H1 (cell line): ENCODE data around the gene ATG16L2. TPM values are rescaled to one million over a fixed set of nuclear protein-coding genes. Genes with fewer than 3 reads are reported as not detected.

Source experiments
- CTCF ChIA-PET: fragments of 300-600 bp; sonication (Branson Sonifier 250); formaldehyde crosslinking; loops from one replicate; lab custom pipeline; 2021; ENCODE audit not compliant: partially characterized antibody; lab: Charles Lee
- POLR2A ChIA-PET: fragments of 300-600 bp; sonication (Branson Sonifier 250); formaldehyde crosslinking; loops from one replicate; lab custom pipeline; 2021; ENCODE audit warnings: inconsistent platforms; ENCODE audit not compliant: partially characterized antibody; lab: Charles Lee
- DNase-seq, 2 experiments: peaks; one replicate each; pipeline versions ENCODE4 v3.0.0 to v3.0.0-alpha.2; 2010 to 2022; ENCODE audit warnings: low spot score in 2 of 2, low read depth in 1 of 2, mixed read lengths in 1 of 2
- FAIRE-seq: peaks from 2 replicates; lab custom pipeline; 2011; peaks lifted over from hg19 to GRCh38; lab: Jason Lieb, UNC
- H2AFZ ChIP-seq: 2 replicates; pipeline ENCODE4 v1.8.1; 2012; ENCODE audit warnings: low read length, inconsistent platforms
- H2AK5ac ChIP-seq: 2 replicates; pipeline ENCODE4 v1.6.1; 2013; ENCODE audit warnings: low read depth, low read length
- H2BK120ac ChIP-seq: replicated peaks from 2 replicates; pipeline ENCODE3; 2013; ENCODE audit warnings: low read depth, low read length, inconsistent platforms
- H2BK12ac ChIP-seq: 2 replicates; pipeline ENCODE4 v1.6.1; 2013; ENCODE audit warnings: low read depth, low read length
- H2BK15ac ChIP-seq: 2 replicates; pipeline ENCODE4 v1.6.1; 2013; ENCODE audit warnings: low read length
- H2BK20ac ChIP-seq: 2 replicates; pipeline ENCODE4 v1.6.1; 2013; ENCODE audit warnings: low read length
- H2BK5ac ChIP-seq: 2 replicates; pipeline ENCODE4 v1.6.1; 2013; ENCODE audit warnings: low read depth, low read length
- H3K14ac ChIP-seq: 2 replicates; pipeline ENCODE4 v1.6.1; 2013; ENCODE audit warnings: inconsistent platforms; ENCODE audit not compliant: insufficient read length
- H3K18ac ChIP-seq: 2 replicates; pipeline ENCODE4 v1.6.1; 2013; ENCODE audit warnings: low read length; ENCODE audit errors: extremely low read depth
- H3K23ac ChIP-seq: 2 replicates; pipeline ENCODE4 v1.6.1; 2013; ENCODE audit warnings: inconsistent platforms; ENCODE audit not compliant: insufficient read length
- H3K23me2 ChIP-seq: 2 replicates; pipeline ENCODE4 v1.6.1; 2013; ENCODE audit warnings: low read depth, low read length
- H3K27ac ChIP-seq: 2 replicates; pipeline ENCODE4 v1.6.1; 2011; ENCODE audit warnings: low read depth, low read length, inconsistent platforms
- H3K27me3 ChIP-seq, 4 experiments: replicated peaks in 1 of 4; 1 replicate in 1 of 4; 2 replicates in 3 of 4; pipeline versions ENCODE4 v1.6.1 to v1.8.1; 2011 to 2013; ENCODE audit warnings: low read length in 3 of 4, mild to moderate bottlenecking in 3 of 4, inconsistent platforms in 2 of 4, mixed read lengths in 2 of 4, moderate library complexity in 1 of 4; ENCODE audit not compliant: control insufficient read depth in 3 of 4, insufficient read depth in 3 of 4; ENCODE audit errors: extremely low read depth in 1 of 4
- H3K36me3 ChIP-seq, 4 experiments: 2 replicates each; pipeline versions ENCODE4 v1.6.1 to v1.8.1; 2011 to 2013; ENCODE audit warnings: mild to moderate bottlenecking in 4 of 4, low read length in 3 of 4, moderate library complexity in 2 of 4, control low read depth in 1 of 4, inconsistent platforms in 1 of 4; ENCODE audit not compliant: insufficient read depth in 4 of 4, control insufficient read depth in 2 of 4
- H3K4ac ChIP-seq: replicated peaks from 2 replicates; pipeline ENCODE3; 2013; ENCODE audit warnings: low read length, low read depth, mixed read lengths, inconsistent platforms; ENCODE audit not compliant: insufficient read length
- H3K4me1 ChIP-seq, 4 experiments: replicated peaks in 1 of 4; 1 replicate in 1 of 4; 2 replicates in 3 of 4; pipeline versions ENCODE4 v1.6.1 to v1.8.1; 2011 to 2013; ENCODE audit warnings: low read length in 3 of 4, inconsistent platforms in 2 of 4, mixed read lengths in 1 of 4; ENCODE audit not compliant: insufficient read depth in 4 of 4, control insufficient read depth in 3 of 4
- H3K4me2 ChIP-seq, 2 experiments: 2 replicates each; pipeline versions ENCODE4 v1.6.1 to v1.8.1; 2011 to 2013; ENCODE audit warnings: low read depth in 2 of 2, low read length in 2 of 2, control low read depth in 1 of 2, inconsistent platforms in 1 of 2, mild to moderate bottlenecking in 1 of 2; ENCODE audit not compliant: insufficient read depth in 1 of 2
- H3K4me3 ChIP-seq, 4 experiments: fragments of 200-600, 300-600 bp in 1 of 4; sonication (generic), shearing (Covaris generic), sonication (Bioruptor Twin) in 1 of 4; 2 replicates each; pipeline versions ENCODE4 v1.5.1 to v1.8.1; 2011 to 2016; ENCODE audit warnings: low read length in 4 of 4, low read depth in 3 of 4, control low read depth in 2 of 4, inconsistent platforms in 2 of 4, mild to moderate bottlenecking in 2 of 4, mixed read lengths in 1 of 4, moderate library complexity in 1 of 4; ENCODE audit not compliant: insufficient read depth in 2 of 4; ENCODE audit errors: extremely low read depth in 1 of 4
- H3K56ac ChIP-seq: replicated peaks from 2 replicates; pipeline ENCODE3; 2013; ENCODE audit warnings: low read depth, mild to moderate bottlenecking, mixed read lengths, low read length, inconsistent platforms; ENCODE audit not compliant: insufficient read length
- H3K79me1 ChIP-seq: 2 replicates; pipeline ENCODE4 v1.6.1; 2013; ENCODE audit warnings: low read depth, low read length, control low read depth
- H3K79me2 ChIP-seq, 2 experiments: 2 replicates each; pipeline versions ENCODE4 v1.6.1 to v1.8.1; 2012 to 2013; ENCODE audit warnings: low read length in 2 of 2, mild to moderate bottlenecking in 2 of 2, inconsistent platforms in 1 of 2; ENCODE audit not compliant: insufficient read depth in 2 of 2, control insufficient read depth in 1 of 2
- H3K9ac ChIP-seq, 4 experiments: replicated peaks in 1 of 4; 1 replicate in 1 of 4; 2 replicates in 3 of 4; pipeline versions ENCODE4 v1.6.1 to v1.8.1; 2011 to 2013; ENCODE audit warnings: low read depth in 3 of 4, low read length in 3 of 4, control low read depth in 2 of 4, mild to moderate bottlenecking in 2 of 4, moderate library complexity in 2 of 4, inconsistent platforms in 1 of 4; ENCODE audit errors: extremely low read depth in 1 of 4
- H3K9me3 ChIP-seq, 2 experiments: 2 replicates each; pipeline versions ENCODE4 v1.6.1 to v1.8.1; 2012 to 2013; ENCODE audit warnings: mild to moderate bottlenecking in 2 of 2, moderate library complexity in 2 of 2, control low read depth in 1 of 2, inconsistent platforms in 1 of 2, low read depth in 1 of 2, low read length in 1 of 2, mixed read lengths in 1 of 2; ENCODE audit not compliant: insufficient read depth in 2 of 2
- H4K20me1 ChIP-seq, 2 experiments: replicated peaks in 1 of 2; 2 replicates each; pipeline versions ENCODE3 to v1.8.1; 2011 to 2013; ENCODE audit warnings: inconsistent platforms in 2 of 2, low read length in 2 of 2, mild to moderate bottlenecking in 1 of 2; ENCODE audit not compliant: insufficient read depth in 2 of 2, control insufficient read depth in 1 of 2
- H4K5ac ChIP-seq: 2 replicates; pipeline ENCODE4 v1.6.1; 2013; ENCODE audit warnings: low read length, low read depth, mixed read lengths, inconsistent platforms; ENCODE audit not compliant: insufficient read length
- H4K8ac ChIP-seq: 2 replicates; pipeline ENCODE4 v1.8.0; 2013; ENCODE audit warnings: mild to moderate bottlenecking, moderate library complexity, low read length, inconsistent platforms; ENCODE audit not compliant: insufficient read depth; ENCODE audit errors: extremely low read depth
- H4K91ac ChIP-seq: replicated peaks from 2 replicates; pipeline ENCODE3; 2013; ENCODE audit warnings: low read length, mixed read lengths, inconsistent platforms; ENCODE audit not compliant: insufficient read length
- BACH1 ChIP-seq: IDR thresholded peaks from 2 replicates; pipeline ENCODE4 v1.6.1; 2012; ENCODE audit warnings: low read length, improper control_type of control experiment
- BCL11A ChIP-seq, 2 experiments: IDR thresholded peaks; one replicate each; pipeline ENCODE4 v1.6.1; 2011; ENCODE audit warnings: low read depth in 2 of 2, low read length in 2 of 2, mild to moderate bottlenecking in 2 of 2
- CHD1 ChIP-seq: IDR thresholded peaks from 2 replicates; pipeline ENCODE4 v1.6.1; 2012; ENCODE audit warnings: low read depth, low read length, improper control_type of control experiment
- CREB1 ChIP-seq: IDR thresholded peaks from 2 replicates; pipeline ENCODE4 v1.6.1; 2012; ENCODE audit warnings: inconsistent platforms
- HDAC2 ChIP-seq, 2 experiments: fragments of 300-600 bp in 1 of 2; sonication (generic) in 1 of 2; IDR thresholded peaks; 2 replicates each; pipeline ENCODE4 v1.6.1; 2011 to 2012; ENCODE audit warnings: low read depth in 2 of 2, low read length in 2 of 2, mild to moderate bottlenecking in 2 of 2, moderate library complexity in 2 of 2, borderline replicate concordance in 1 of 2, inconsistent platforms in 1 of 2
- HDAC6 ChIP-seq: IDR thresholded peaks from one replicate; pipeline ENCODE4 v1.7.1; 2012; ENCODE audit warnings: low read depth, mild to moderate bottlenecking, inconsistent platforms, low read length, moderate library complexity
- JUND ChIP-seq: IDR thresholded peaks from 2 replicates; pipeline ENCODE4 v1.6.1; 2011; ENCODE audit warnings: mild to moderate bottlenecking, improper control_type of control experiment, low read length
- KDM5A ChIP-seq: fragments of 200-600 bp; IDR thresholded peaks from 2 replicates; pipeline ENCODE4 v1.7.1; 2012; ENCODE audit warnings: mild to moderate bottlenecking, low read length, inconsistent platforms, mixed read lengths
- POU5F1 ChIP-seq: IDR thresholded peaks from 2 replicates; pipeline ENCODE4 v1.6.1; 2011; ENCODE audit warnings: low read depth, mild to moderate bottlenecking, low read length, moderate library complexity
- SIRT6 ChIP-seq: IDR thresholded peaks from one replicate; pipeline ENCODE4 v1.7.1; 2012; ENCODE audit warnings: low read length, inconsistent platforms
- TBP ChIP-seq: IDR thresholded peaks from 2 replicates; pipeline ENCODE4 v1.6.1; 2011; ENCODE audit warnings: low read depth, low read length, improper control_type of control experiment
- ZNF274 ChIP-seq: IDR thresholded peaks from 2 replicates; pipeline ENCODE4 v1.7.0; 2012; ENCODE audit warnings: low read length, borderline replicate concordance; ENCODE audit errors: extremely low read depth
- WGBS, 2 experiments: shearing (Covaris generic) in 1 of 2; methylation state at CpG; one replicate each; pipeline versions ENCODE4 v1.1.6 to v1.1.7; 2013 to 2015; ENCODE audit warnings: low lambda C conversion rate in 2 of 2, mixed read lengths in 2 of 2, inconsistent platforms in 1 of 2, low coverage in 1 of 2, missing lambda C conversion rate in 1 of 2; ENCODE audit not compliant: insufficient replicate concordance in 2 of 2, insufficient coverage in 1 of 2, insufficient read length in 1 of 2; ENCODE audit errors: extremely low coverage in 1 of 2, missing lambda C conversion rate in 1 of 2; 5-methylcytosine and 5-hydroxymethylcytosine counted together
- polyA plus RNA-seq, 7 experiments: library from polyadenylated mRNA; depleted of rRNA in 3 of 7; stranded (reverse) in 5 of 7; unstranded in 2 of 7; fragments of >200 nt in 5 of 7; fragments of 200-250 nt in 2 of 7; gene quantifications; 1 replicate in 5 of 7; 2 replicates in 1 of 7; 4 replicates in 1 of 7; pipeline versions ENCODE4 v1.2.1 to v1.2.3, GENCODE V29; 2011 to 2013; ENCODE audit warnings: missing spikeins in 2 of 7, mixed read lengths in 2 of 7
- total RNA-seq: library from RNA; stranded (reverse); fragmentation: NEBNext Ultra II Directional; extraction: Animal tissue kit (Norgen Biotek cat#: 25700); gene quantifications from 2 replicates; pipeline ENCODE4 v1.2.1, GENCODE V29; 2021
- TF ChIP-seq, protein P1 (sequence below): IDR thresholded peaks from 2 replicates; pipeline ENCODE4 v1.6.1; 2012; ENCODE audit warnings: inconsistent platforms
- TF ChIP-seq, protein P2 (sequence below): IDR thresholded peaks from 2 replicates; pipeline ENCODE4 v1.6.1; 2011; ENCODE audit warnings: low read length, improper control_type of control experiment

The ATG16L2 gene
- total and polyA plus RNA-seq, 2 of the 8 experiments (the other 6 are each of a cell fraction or from before 2014, with no cell fraction given): 11.0 to 18.5 TPM

DNA sequence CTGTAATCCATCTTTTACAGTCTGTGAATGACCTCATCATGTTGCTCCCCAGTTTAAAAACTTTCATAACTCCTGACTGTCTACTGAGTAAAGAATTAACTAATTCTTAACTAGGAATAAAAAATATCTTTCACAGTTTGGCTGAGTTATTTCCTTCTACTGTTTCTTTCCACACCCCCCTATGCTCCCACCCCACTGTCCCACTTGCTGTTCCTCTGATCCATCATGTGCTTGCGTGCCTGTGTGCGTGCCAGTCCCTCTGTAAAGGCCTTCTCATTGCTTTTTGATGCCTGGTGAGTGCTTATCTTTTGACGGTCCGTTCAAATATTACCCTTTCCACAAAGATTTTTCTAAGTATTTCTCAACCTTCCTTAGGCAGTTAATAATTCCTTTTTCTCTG, 55.6 kb downstream of the ATG16L2 start:
- no peak overlapping the region for H2BK12ac ChIP-seq
- H4K20me1 ChIP-seq: no peaks in the 10 kb centered on the region
- H3K9me3 ChIP-seq: no peaks in the 10 kb centered on the region
- H3K4ac ChIP-seq: no peak overlapping the region
- H4K8ac ChIP-seq: no peak overlapping the region
- no peak overlapping the region for H2BK120ac ChIP-seq
- no peak overlapping the region for H4K5ac ChIP-seq
- CTCF ChIA-PET: interaction anchor here (2.4 kb wide), 1 partner anchor 38 kb away, joined by 6 read pairs; no protein-coding TSS in a partner anchor
- no peak overlapping the region for H3K18ac ChIP-seq
- H2AFZ ChIP-seq: no peak overlapping the region
- POLR2A ChIA-PET: no interaction called here
- no peak overlapping the region for H2AK5ac ChIP-seq
- H3K23ac ChIP-seq: no peak overlapping the region
- no peak for DNase-seq
- H3K27me3 ChIP-seq: no peaks in the 10 kb centered on the region
- no peak overlapping the region for H3K4me3 ChIP-seq
- no peaks in the 10 kb centered on the region for H3K36me3 ChIP-seq
- no peak overlapping the region for H4K91ac ChIP-seq
- no peak overlapping the region for H3K27ac ChIP-seq
- no peak overlapping the region for H2BK20ac ChIP-seq
- 87% methylated on average over 4 of the region's 4 CpGs; no CpG with 5 or more reads in 1 of the 2 experiments for WGBS, 2 experiments
- no peak overlapping the region for H3K56ac ChIP-seq
- no peak overlapping the region for H3K4me2 ChIP-seq
- no peak overlapping the region for H2BK15ac ChIP-seq
- no peaks in the 10 kb centered on the region for H3K79me1 ChIP-seq
- H2BK5ac ChIP-seq: no peak overlapping the region
- H3K4me1 ChIP-seq: no peaks in the 10 kb centered on the region
- H3K23me2 ChIP-seq: no peaks in the 10 kb centered on the region
- no peaks in the 10 kb centered on the region for H3K79me2 ChIP-seq
- no peak overlapping the region for H3K14ac ChIP-seq
- no peak overlapping the region for H3K9ac ChIP-seq
- FAIRE-seq: no peak
- TF ChIP-seq KDM5A: no peak
- no peak for TF ChIP-seq CREB1
- no peak for TF ChIP-seq HDAC6
- TF ChIP-seq, protein P1, sequence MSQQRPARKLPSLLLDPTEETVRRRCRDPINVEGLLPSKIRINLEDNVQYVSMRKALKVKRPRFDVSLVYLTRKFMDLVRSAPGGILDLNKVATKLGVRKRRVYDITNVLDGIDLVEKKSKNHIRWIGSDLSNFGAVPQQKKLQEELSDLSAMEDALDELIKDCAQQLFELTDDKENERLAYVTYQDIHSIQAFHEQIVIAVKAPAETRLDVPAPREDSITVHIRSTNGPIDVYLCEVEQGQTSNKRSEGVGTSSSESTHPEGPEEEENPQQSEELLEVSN: no peak
- TF ChIP-seq HDAC2 (IDR thresholded peaks at IDR 0.05; ENCODE audit: borderline replicate concordance in 1 of 2, low read depth in 2 of 2, low read length in 2 of 2): no peak
- no peak for TF ChIP-seq POU5F1
- TF ChIP-seq JUND: no peak
- TF ChIP-seq BCL11A (IDR thresholded peaks at IDR 0.05; ENCODE audit: low read depth in 2 of 2, low read length in 2 of 2): no peak
- TF ChIP-seq BACH1: no peak
- no peak for TF ChIP-seq SIRT6
- TF ChIP-seq, protein P2, sequence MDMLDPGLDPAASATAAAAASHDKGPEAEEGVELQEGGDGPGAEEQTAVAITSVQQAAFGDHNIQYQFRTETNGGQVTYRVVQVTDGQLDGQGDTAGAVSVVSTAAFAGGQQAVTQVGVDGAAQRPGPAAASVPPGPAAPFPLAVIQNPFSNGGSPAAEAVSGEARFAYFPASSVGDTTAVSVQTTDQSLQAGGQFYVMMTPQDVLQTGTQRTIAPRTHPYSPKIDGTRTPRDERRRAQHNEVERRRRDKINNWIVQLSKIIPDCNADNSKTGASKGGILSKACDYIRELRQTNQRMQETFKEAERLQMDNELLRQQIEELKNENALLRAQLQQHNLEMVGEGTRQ: no peak
- no peak for TF ChIP-seq TBP
- TF ChIP-seq CHD1: no peak
- no peak for TF ChIP-seq ZNF274
